HG03457 (cell line): ENCODE measurements around the gene BSND.

Experiments
- ATAC-seq: cut with Tn5 transposase; IDR thresholded peaks from one replicate; pipeline ENCODE4 v1.9.1; 2021; ENCODE audit warnings: moderate number of reproducible peaks; ENCODE audit not compliant: unreplicated experiment

BSND gene

DNA sequence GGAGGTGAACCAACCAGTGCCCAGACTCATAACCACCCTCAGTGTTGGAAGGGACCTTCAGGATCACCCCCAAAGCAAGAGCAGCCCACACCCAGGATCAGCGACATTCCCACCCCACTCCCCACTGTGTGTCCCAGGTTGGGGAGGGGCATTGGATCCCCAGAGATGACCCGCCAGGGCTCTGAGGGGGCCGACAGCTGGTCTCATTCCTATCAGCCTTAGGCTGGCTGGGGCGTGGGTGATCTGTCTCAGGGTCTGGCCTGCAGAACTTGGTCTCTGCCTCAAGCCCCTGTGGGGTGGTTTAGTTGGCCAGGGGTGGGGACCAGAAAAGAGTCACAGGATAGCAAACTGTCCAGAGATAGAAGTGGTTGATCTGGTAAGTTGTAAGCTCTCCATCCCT, 7.8 kb upstream of the BSND start:
- ATAC-seq: no peak

DNA sequence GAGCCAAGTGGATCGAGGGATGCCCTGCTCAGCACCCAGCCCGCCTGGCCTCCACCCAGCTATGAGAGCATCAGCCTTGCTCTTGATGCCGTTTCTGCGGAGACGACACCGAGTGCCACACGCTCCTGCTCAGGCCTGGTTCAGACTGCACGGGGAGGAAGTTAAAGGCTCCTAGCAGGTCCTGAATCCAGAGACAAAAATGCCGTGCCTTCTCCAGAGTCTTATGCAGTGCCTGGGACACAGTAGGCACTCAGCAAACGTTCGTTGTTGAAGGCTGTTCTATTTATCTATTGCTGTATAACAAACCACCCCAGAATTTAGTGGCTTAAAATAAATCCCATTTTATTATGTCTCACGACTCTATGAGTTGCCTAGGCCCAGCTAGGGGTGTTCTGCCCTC, 6.8 kb upstream of the BSND start:
- no peak for ATAC-seq

DNA sequence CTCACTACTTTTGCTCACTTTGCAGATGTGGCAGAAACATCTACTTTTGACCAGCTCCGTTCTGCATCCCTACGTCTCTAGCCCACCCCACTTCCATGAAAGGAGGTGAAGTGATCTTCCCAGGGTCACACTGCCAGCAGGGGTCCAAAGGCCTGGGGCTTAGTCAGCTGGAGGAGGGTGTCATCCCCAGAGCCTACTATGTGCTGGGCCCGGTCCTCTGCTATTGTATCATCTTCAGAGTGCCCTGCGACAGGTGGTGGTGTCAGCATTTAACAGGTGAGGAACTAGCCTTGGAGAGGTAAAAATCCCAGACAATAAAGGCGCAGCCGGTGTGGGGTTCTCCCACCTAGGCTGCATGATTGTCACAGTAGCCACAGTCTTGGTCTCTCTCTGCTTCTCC, 5.6 kb upstream of the BSND start:
- no peak for ATAC-seq

DNA sequence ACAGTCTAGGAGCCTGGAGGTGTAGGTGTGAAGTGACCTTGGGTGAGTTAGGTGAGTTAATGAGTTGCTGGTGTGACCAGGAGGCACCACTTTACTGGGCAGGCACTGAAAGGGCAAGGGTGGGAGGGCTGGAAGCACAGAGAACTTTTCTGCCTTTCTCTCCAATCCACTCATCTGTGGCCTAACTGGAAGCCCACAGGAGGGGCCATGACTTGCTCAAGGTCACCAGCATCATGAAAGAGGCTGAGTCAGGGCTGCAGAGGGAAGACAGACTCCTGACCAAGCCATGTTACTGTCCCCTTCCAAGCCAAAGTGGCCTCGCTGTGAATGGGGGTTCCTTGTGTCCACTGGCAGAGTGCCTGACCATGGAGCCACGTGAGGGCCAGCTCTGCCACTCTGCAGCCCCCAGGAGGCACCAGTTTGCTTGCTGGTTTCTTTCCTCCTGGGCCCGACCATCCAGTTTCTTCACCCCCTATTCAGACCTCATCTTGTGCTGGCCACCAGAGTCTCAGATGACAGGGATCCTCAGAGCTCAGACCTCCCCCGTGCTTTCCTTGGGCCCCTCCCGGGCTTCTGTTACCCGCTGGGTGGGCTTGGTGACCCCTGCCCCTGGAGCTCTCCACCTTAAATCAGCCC, 4.3 kb upstream of the BSND start:
- ATAC-seq: no peak

DNA sequence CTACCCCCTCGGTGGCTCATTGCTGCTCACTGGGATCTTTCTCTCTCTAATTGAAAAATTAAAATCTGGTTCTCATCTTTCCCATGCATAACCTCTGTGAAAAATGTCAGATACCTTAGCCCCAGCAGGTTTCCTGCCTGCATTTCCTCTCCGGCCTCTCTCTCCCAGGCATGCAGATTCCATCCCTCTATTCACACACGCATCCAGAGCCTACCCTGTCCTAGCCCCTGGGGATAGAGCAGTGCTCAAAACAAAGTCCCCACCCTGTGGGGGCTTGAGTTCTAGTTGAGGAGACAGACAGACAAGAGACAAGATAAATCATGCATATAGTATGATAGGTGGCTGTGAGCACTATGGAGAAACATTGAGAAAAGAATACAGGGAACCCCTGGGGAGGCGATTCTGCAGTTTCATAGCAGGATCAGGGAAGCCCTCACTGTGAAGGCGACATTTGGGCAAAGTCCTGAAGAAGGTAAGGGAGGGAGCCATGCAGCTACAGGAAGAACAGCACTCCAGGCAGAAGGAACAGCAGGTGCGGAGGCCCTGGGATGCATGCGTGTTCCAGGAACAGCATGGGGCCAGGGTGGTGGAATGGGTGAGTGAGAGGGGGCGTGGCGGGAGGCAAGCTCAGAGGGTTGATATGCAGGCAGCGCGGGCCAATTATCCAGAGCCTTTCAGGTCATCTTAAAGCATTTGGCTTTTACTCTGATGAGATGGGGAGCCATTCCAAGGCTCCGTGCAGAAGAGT, 3.5 kb upstream of the BSND start:
- no peak for ATAC-seq

DNA sequence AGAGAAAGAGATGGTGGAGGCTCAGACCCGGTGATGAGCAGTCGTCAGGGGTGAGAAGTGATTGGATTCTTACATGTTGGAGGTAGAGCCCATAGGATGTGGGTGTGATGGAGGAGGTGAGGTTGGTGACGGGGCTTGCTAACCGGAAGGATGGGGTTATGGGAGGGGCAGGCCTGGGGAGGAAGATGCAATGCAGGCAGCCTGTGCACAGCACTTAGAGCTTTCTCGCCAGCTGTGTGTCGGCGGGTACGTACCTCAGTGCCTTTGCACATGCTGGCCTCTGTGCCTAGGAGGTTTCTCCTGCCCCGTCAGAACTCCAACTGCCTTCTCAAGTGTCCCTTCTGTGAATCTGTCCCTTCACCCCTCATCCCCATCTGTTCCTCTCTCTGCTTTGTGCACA, 2.9 kb upstream of the BSND start:
- ATAC-seq: no peak

DNA sequence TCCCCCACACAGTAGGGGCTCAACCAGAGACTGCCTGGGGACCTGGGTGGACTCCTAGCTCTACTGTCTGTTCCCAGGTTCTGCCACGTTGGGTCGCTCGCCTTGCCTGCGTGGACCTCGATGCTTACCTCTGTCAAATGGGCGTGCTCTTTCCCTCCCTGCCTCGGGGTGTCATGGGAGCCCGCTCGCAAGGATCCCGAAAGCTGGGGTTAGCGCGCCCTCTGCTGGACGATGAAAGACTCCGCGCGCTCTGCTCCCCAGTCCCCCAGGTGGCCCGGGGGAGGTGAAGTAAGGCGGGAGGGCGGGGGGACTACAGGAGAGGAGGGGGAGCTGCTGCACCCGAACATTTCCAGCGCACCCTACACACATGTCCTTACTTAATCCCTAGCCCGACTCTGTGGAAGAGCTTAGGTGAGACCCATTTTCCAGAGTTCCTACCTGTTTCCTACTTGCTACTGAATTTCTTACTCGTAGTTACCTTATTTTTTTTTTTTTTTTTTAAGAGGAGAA, 2.3 kb upstream of the BSND start:
- no peak for ATAC-seq

DNA sequence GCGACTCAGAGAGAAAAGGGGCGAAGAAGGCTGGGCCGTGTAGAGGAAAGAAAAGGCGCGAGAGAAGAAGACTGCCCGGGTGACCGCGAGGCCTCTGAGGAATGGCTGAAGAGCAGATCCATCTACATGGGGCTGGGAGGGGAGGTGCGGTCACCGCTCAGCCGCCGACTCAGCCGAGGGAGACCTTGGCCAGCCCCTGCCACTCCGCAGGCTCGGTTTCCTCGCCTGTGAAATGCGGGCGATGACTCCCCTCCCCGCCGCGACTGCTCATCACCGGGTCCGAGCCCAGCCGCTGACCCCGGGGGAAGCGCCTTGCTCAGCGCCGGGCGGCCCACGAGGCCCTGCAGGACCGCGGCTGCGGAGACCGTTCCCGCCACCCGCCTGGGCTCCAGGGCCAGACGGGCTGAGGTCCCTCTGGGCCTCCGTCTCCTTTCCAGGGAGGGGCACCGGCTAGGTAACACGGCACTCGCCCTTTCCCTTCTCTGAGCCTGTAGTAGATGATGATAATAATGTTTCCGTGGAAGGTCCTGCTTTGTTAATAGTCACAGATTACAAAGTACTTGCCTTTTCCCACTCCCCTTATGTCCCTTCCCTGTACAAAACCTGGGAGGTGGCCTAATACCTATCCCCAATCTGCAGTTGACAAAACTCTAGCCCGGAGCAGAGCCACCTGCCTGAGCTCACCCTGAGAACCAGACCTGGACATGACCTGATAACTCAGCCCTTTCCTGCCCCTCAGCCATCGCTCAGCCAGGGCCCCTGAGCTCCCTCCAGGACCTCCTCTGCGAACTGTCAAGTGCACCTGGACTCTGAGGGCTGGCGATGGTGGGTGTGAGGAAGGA, 1.6 kb upstream of the BSND start:
- ATAC-seq: no peak

DNA sequence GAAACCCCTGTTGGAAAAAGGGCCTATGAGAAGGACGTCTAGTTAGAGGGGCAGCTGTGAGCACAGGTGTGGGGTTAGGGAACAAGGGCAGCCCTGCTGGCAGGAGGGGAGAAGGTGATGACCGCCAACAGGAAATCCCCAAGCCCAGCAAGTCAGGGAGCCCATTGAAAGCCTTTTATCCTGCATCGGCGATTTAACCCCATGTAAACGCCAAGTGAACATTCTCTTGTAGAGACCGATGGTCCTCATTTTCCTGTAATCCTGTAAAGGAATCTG, 1.1 kb upstream of the BSND start:
- ATAC-seq: no peak

DNA sequence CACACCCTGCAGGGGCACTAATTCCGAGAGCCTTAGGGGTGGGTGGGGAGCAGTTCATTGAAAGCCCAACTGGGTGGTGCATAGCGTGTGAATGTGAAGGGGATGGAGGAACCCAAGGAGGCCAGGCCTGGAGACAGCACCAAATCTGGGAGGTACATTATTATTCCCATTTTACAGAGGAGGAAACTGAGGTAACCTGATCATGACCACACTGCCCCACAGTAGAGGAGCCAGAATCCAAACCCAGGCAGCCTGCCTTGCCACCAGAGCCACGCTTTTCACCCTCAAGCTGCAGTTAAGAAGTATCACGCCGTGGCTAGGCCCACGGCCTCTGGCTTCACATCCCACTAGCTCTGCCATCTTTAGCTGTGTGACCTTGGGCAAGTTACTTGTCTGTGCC, 633 bp upstream of the BSND start:
- no peak for ATAC-seq

DNA sequence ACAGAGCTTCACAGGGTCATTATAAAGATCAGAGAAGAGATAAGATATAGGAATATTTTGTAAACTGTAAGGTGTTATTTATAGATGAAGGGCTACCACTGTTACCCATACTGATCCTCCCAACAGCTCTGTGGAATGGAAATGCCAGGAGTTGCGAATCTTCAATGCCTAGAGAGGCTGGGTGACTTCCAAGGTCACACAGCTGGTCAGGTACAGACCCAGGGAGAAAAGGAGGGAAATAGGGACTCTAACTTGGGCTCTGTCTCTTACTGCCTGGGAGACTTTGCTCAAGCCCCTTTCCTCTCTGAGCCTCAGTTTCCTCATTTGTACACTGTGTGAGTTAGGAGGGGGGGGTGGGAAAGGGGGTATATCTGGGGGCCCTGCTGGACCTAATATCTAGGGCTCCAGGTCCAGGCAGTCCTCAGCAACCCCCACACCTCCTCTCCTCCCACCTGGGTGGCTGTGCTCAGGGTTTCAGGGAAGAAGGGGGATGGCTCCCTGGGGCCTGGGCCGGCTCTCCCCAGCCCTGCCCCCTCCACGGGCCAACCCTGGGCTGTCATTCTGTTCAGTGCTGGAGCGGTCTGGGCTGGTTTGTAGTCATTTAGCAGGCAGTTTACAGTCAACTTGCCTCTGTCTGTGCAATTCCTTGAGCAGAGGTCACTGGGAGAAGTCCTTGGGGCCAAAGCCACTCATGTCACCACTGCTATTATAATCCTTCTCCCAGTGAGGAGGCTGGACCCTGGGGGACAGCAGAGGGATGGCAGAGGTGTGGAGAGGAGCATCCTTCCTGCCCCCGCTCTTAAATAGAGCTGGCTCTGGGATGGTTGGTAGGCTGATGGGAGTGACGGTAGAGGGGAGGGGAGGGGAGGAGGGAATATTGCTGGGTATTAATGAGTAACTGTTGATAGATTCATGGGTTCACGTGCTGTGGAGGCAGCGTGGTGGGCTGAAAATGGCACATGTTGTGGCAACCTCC, 1.7 kb downstream of the BSND start:
- ATAC-seq: no peak

DNA sequence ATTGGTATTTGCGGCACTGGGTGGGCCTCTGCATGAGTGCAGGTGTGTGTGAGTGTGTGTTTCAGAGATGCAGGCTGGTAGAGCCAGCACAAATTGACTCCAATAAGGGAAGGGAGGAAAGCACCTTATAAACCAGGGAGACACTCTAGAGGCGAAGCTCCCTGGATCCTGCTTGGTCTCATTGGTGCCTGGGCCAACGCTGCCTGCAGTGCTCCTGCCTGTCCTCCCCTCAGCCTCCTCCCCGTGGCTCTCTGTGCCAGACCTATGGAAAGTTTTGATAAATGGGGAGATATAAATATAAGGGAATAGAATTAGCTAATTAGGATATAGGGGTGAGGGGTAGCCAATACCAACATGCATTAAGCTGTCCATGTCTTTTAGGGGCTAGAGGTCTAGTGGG, 2.6 kb downstream of the BSND start:
- ATAC-seq: no peak

DNA sequence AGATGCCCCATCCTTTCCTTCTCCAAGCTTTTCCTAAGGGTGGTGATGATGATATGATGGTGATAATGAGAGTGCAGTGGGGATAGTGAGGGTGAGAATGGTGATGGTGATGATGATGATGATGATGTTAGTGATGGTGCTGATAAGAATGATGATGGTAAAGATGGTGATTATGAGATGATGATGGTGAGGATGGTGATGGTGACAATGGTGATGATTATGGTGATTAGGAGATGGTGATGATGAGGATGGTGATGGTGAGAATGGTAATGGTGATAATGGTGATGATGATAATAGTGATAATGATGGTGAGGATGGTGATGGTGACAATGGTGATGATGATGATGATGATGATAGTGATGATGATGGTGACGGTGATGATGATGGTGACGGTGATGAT, 4.0 kb downstream of the BSND start:
- no peak for ATAC-seq

DNA sequence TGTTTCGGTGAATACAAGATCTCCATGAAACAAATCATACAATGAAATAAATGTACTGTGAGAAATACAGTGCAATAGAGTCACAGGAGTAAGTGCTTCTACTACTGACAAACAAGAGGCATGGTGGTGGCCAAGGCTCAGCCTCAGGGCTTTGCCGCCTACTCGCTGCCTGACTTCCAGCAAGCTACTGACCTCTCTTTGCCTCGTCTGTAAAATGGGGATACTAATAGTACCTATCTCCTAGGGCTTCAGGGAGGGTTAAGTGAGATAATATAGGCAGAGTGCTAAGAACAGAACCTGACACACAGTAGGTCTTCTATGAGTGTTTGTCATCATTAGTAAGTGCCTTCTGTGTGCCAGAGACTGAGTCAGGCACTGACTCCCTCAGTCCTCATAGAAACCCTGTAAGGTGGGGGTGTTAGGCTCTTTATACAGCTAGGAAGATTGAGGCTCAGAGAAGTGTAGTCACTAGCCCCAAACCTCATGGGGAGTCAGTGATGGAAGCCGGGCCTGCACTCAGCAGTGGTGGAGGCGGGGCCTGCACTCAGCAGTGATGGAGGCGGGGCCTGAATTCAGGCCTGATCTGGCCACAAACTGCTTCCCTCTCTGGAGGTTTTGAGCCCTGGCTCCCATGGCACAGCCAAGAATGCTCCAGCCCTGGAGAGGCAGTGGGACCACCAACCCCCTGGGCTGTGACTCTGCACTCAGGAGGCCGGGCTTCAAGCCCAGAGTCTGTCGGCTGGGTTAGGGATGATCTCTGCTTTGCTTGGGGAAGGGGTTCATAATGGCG, 6.8 kb downstream of the BSND start:
- no peak for ATAC-seq

DNA sequence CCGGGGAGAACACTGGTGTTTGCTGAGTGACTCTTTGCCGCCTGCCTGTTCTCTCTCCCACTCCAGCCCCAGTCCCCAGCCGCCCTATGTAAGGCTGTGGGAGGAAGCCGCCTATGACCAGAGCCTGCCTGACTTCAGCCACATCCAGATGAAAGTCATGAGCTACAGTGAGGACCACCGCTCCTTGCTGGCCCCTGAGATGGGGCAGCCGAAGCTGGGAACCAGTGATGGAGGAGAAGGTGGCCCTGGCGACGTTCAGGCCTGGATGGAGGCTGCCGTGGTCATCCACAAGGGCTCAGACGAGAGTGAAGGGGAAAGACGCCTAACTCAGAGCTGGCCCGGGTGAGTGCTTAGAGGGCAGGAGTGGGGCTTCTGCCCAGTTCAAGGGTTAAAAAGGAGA, 8.2 kb downstream of the BSND start:
- no peak for ATAC-seq

DNA sequence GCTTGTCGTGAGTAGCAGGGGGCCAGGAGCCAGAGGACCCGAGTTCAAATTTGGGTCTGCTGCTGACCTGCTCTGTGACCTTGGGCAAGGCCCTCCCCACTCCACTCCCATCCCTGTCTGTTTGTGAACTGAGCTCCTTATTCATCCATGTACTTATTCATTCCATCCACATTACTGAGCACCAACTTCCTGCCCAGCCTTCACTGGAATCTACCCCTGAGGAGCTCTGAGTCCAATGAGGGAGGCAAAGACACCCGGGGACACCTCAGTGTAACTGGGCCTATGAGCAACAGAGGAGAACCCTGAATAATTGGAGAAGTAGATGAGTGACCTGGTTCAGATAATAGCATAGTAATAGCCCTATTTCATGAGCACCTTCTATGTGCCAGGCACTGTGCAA, 8.9 kb downstream of the BSND start:
- no peak for ATAC-seq

DNA sequence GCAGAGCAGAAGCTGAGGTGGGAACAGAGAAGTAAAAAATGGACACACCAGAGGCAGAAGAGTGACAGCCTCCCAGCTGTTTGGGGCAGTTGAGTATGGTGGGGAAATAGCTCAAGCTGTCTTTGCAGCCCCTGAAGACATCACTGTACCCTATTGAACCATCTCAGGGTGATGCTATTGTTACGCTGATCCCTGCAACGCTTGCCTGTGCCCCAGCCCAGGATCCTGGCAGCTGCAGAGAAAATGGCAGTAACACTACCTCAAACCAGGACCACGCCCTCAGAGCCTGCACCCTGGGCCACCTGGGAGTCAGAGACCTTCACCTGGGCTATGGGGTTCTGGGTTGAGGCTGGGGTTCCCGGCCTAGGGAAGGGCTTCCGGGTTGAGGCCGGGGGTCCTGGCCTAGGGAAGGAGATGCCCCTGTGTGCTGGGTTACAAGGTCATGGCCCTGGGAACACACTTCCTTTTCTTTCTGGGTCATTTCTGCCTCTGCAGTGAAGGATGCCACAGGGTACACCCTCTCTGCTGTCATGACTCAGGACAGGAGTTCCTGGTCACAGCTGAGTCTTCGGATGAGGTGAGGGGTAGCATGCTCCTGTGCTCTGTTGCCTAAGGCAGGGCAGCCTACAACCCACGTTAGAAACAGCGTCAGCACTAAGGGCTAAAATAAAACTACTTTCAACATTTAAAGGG, 11.6 kb downstream of the BSND start:
- no peak for ATAC-seq

DNA sequence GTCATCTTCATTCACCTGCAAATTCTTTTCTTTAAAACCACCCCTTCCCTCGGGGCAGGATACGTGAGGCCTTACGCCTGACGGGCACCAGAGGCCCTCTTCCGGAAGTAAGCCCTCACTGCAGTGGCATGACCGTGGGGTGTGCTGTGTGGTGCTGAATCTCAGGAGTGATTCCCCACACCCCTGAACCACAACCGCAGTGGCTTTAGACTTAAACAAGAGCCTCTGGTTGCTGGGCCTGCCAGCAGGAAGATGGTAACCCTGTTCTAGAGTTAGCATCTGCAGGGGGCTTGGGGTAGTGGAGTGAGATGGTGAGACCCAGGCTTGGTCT, 12.1 kb downstream of the BSND start:
- ATAC-seq: no peak

DNA sequence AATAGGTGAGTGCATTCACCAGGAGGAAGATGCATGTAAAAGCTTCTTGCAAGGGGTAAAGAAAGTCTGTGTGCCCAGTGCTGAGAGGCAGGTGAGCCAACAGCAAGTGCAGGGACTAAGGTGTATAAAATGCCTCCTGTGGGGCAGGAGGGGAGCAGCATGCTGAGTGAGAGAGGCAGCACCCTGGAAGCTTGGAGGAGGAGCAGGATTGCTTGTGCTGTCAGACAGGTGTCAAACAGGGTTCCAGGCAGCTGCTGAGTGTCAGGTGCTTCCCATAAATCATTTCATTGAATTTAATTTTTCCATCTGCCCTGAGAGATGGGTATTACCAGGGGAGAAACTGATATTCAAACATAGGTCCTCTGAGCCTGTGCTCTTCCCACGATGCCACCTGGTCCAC, 13.9 kb downstream of the BSND start:
- ATAC-seq: no peak

DNA sequence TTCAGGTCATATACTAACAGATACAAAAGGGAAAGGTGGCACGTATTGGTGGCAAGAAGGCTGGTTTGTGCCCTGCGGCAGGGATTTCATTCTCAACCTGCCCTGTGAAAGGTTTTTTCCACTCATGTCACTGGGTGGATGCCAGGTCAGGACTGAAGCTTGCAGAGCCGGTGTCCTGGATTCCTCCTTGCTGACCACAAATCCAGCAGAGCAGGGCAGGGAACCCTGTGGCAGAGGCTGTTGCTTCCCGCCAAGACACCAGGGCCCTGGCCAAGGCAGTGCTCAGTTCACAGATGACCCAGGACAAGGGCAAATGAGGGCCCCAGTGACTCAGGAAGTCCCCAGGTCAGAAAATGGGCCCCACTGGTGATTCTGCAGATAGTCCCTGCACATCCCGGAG, 16.4 kb downstream of the BSND start:
- no peak for ATAC-seq
